ENCODE measurements around the gene ZRANB3. TPM values are rescaled to one million over a fixed set of nuclear protein-coding genes. Genes with fewer than 3 reads are reported as not detected.
A peak's percentile ranks its signal among the peaks of the same experiment; 100 is the strongest.

ZRANB3 gene
- total and polyA plus RNA-seq, 10 of the 15 experiments (the other 5 are each of a cell fraction or from before 2014, with no cell fraction given): 5.6 to 11.4 (median 9.9) TPM

- TF ChIP-seq, protein P1, sequence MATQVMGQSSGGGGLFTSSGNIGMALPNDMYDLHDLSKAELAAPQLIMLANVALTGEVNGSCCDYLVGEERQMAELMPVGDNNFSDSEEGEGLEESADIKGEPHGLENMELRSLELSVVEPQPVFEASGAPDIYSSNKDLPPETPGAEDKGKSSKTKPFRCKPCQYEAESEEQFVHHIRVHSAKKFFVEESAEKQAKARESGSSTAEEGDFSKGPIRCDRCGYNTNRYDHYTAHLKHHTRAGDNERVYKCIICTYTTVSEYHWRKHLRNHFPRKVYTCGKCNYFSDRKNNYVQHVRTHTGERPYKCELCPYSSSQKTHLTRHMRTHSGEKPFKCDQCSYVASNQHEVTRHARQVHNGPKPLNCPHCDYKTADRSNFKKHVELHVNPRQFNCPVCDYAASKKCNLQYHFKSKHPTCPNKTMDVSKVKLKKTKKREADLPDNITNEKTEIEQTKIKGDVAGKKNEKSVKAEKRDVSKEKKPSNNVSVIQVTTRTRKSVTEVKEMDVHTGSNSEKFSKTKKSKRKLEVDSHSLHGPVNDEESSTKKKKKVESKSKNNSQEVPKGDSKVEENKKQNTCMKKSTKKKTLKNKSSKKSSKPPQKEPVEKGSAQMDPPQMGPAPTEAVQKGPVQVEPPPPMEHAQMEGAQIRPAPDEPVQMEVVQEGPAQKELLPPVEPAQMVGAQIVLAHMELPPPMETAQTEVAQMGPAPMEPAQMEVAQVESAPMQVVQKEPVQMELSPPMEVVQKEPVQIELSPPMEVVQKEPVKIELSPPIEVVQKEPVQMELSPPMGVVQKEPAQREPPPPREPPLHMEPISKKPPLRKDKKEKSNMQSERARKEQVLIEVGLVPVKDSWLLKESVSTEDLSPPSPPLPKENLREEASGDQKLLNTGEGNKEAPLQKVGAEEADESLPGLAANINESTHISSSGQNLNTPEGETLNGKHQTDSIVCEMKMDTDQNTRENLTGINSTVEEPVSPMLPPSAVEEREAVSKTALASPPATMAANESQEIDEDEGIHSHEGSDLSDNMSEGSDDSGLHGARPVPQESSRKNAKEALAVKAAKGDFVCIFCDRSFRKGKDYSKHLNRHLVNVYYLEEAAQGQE (IDR thresholded peaks at IDR 0.05; ENCODE audit: low read depth, low read length): no peak
- TF ChIP-seq CTCF (IDR thresholded peaks at IDR 0.05 in 2 of 3, conservative IDR thresholded peaks at IDR 0.05 in 1 of 3; ENCODE audit: control insufficient read depth in 2 of 3, extremely low read depth in 1 of 3, insufficient read depth in 1 of 3, low read depth in 3 of 3, low read length in 3 of 3) (no peak), ELK1 (IDR thresholded peaks at IDR 0.05; ENCODE audit: low read depth, low read length) (no peak), ZSCAN29 (IDR thresholded peaks at IDR 0.05) (no peak), MTA3 (IDR thresholded peaks at IDR 0.05; ENCODE audit: borderline replicate concordance, low read length) (no peak), IRF4 (IDR thresholded peaks at IDR 0.05; ENCODE audit: low read depth, low read length) (no peak), SRF (IDR thresholded peaks at IDR 0.05; ENCODE audit: low read depth in 2 of 2, low read length in 2 of 2) (no peak), CBX3 (IDR thresholded peaks at IDR 0.05; ENCODE audit: borderline replicate concordance, low read depth) (no peak), ATF7 (IDR thresholded peaks at IDR 0.05; ENCODE audit: low read depth) (peak; percentile 30), SUZ12 (IDR thresholded peaks at IDR 0.05; ENCODE audit: unreplicated experiment) (no peak), CREB1 (IDR thresholded peaks at IDR 0.05; ENCODE audit: low read depth) (peak; percentile 90), CHD4 (IDR thresholded peaks at IDR 0.05) (no peak), RAD51 (IDR thresholded peaks at IDR 0.05) (peak; percentile 66), ZZZ3 (IDR thresholded peaks at IDR 0.05; ENCODE audit: control insufficient read depth, insufficient read length, low read depth) (no peak), ZNF622 (IDR thresholded peaks at IDR 0.05) (no peak), SMC3 (IDR thresholded peaks at IDR 0.05; ENCODE audit: borderline replicate concordance, low read length) (no peak)
- TF ChIP-seq, protein P2, sequence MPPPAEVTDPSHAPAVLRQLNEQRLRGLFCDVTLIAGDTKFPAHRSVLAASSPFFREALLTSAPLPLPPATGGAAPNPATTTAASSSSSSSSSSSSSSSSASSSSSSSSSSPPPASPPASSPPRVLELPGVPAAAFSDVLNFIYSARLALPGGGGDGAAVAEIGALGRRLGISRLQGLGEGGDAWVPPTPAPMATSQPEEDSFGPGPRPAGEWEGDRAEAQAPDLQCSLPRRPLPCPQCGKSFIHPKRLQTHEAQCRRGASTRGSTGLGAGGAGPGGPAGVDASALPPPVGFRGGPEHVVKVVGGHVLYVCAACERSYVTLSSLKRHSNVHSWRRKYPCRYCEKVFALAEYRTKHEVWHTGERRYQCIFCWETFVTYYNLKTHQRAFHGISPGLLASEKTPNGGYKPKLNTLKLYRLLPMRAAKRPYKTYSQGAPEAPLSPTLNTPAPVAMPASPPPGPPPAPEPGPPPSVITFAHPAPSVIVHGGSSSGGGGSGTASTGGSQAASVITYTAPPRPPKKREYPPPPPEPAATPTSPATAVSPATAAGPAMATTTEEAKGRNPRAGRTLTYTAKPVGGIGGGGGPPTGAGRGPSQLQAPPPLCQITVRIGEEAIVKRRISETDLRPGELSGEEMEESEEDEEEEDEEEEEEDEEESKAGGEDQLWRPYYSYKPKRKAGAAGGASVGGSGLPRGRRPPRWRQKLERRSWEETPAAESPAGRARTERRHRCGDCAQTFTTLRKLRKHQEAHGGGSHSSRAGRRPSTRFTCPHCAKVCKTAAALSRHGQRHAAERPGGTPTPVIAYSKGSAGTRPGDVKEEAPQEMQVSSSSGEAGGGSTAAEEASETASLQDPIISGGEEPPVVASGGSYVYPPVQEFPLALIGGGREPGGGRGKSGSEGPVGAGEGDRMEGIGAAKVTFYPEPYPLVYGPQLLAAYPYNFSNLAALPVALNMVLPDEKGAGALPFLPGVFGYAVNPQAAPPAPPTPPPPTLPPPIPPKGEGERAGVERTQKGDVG (CRISPR knock-in tag; IDR thresholded peaks at IDR 0.05): no peak
- TF ChIP-seq, protein P3, sequence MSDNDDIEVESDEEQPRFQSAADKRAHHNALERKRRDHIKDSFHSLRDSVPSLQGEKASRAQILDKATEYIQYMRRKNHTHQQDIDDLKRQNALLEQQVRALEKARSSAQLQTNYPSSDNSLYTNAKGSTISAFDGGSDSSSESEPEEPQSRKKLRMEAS (IDR thresholded peaks at IDR 0.05; ENCODE audit: low read depth, low read length): peak; percentile 34; the same call in 1 of the 2 replicates
Measured at GRCh38 chr2:135530313-135531230, at the start of gene ZRANB3 (continued).

All from GM12878 (cell line).